T47D (cell line): ENCODE data around the gene TIAM1.
A peak's percentile ranks its signal among the peaks of the same experiment; 100 is the strongest.

ENCODE experiments used
- DNase-seq, 2 experiments: peaks; one replicate each; pipeline versions ENCODE4 v3.0.0 to v3.0.0-alpha.2; 2011 to 2012; ENCODE audit warnings: low read depth in 1 of 2, low spot score in 1 of 2
- JUND ChIP-seq: IDR thresholded peaks from 2 replicates; pipeline ENCODE4 v1.6.1; 2012; ENCODE audit warnings: low read depth
- in situ Hi-C: cut with HindIII; loops from 2 replicates; pipeline ENCODE4 v1.10.0; 2016; ENCODE audit warnings: low sequenced_read_pairs, low pct_unique_long_range_greater_than_20kb

TIAM1 gene

DNA sequence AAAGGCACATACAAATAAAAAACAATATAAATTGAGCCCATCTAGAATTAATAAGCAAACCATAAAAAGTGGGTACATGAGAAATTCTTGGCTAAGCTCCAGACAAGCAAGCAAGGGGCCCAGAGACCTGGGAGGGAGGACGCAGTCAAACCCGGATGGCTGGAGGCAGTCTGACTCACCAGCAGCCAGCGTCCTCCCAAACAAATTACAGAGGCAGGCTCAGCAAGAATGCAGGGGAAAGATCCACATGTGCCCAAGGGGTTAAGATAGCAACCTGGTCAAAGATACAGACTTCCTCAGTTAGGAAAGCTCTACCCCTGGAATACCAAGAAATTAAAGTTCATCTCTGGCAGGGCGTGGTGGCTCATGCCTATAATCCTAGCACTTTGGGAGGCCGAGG, 7.4 kb upstream of the TIAM1 start:
- TF ChIP-seq JUND, result peak; percentile 38; the same call in 1 of the 2 replicates
- DNase-seq, result peak in 1 of 2 experiments; percentile 30
- in situ Hi-C loops, result no loop called here

DNA sequence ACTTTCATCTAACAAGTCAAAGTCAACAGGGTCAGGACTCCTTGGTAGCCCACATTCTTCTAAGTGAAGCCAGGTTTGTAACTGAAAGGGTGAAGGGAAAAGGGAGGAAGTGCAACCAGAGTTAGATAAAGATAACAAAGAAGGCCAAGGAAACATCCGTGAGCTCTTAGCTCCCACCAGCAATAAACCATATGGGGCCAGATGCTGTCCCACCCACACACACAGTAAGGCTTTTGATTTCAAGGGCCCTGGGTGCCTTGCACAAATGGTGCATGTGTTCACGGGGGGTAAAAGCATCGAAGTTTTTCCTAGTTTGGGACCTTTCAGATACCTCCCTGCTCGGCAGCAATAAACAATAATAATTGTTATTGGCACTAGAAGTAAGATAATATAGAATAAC, 5.1 kb upstream of the TIAM1 start:
- in situ Hi-C loops, result no loop called here
- no peak for TF ChIP-seq JUND
- DNase-seq, result no peak

DNA sequence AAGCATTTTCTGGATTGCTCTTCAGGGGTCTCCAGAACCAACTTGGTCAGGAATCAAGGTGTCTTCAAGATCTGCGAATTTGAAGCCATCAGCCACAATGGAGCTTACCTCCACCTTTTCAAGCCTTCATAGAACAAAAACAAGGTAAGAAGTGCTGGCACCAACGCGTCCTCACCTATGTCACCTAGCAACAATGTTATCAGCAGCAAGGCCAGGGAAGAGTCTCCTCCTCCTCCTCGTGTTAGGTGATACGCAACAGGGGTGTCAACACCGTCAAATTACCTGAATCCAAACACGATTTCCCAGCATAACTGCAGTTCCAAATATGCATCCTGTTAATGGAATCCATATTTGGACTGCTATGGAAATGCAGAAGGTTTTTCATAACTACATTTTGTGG, 4.1 kb upstream of the TIAM1 start:
- TF ChIP-seq JUND, result no peak
- no peak for DNase-seq
- in situ Hi-C loops, result no loop called here

DNA sequence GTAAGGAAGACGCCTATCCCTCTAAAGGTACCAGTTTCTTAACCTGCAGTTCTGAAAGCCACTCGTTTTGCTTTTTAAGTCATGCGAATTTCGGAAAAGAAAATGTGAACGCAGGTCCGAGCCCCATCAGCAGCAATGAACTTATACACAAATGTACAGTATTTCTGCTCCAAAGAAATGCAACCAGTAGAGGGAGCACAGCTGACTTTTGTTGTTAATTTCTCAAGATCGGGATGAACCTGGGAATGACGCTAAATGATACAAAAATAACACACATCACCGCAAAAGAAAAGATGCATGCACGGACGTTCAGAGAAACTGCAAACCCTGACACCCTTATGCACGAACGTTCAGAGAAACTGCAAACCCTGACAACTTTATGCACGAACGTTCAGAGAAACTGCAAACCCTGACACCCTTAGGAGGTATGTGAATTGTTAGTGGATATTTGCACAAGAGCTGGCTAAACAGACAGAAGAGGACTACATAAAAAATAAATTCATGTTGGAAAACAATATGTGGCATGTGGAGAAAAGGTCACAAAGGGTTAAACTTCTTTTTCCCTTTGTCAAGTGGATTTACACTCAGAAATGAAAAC, 3.5 kb upstream of the TIAM1 start:
- TF ChIP-seq JUND, result no peak
- in situ Hi-C loops, result no loop called here
- DNase-seq, result peak; percentile 34 to 74

DNA sequence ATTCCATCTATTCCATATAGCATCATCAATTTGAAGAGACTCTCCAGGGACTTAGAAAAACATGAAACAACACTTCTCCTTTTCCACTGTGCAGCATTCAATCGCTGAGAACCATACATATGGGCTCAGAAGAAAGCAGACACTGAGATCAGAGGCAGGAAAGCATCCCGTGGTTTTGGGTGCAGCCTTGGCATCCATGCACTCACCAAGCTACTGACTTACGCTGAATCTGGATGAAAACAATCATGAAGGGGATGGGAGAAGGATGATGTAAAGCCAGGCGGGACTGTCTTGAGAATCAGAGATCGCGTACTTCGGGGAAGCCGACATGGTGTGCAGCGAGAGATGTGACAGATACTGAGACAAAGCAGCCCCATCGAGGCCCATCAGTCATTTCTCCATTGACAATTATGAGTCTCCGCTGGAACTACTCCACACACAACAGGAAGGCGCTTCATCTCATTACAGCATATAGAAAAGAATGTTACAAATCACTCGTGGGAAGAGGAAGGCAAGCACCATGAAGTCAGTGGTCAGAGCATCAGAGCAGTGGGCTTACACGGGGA, 2.3 kb upstream of the TIAM1 start:
- DNase-seq, result no peak
- no peak for TF ChIP-seq JUND
- in situ Hi-C loops, result no loop called here

DNA sequence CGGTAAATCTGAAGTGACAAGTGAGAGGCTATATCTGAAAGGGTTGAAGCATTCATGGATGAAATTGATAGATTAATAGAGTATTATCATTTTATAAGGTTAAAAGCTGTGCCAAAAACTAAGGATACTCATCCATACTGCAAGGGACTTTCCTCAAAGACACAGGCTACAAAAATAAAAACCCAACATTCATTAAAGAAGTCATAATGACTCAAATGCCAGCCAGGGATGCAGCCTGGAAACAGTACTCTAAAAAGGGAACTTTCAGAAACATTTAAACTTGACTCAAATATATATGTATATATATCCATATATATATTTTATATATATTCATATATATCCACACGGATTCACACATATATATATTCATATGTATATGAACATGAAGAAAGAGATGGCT, 1.1 kb upstream of the TIAM1 start:
- TF ChIP-seq JUND, result no peak
- in situ Hi-C loops, result no loop called here

DNA sequence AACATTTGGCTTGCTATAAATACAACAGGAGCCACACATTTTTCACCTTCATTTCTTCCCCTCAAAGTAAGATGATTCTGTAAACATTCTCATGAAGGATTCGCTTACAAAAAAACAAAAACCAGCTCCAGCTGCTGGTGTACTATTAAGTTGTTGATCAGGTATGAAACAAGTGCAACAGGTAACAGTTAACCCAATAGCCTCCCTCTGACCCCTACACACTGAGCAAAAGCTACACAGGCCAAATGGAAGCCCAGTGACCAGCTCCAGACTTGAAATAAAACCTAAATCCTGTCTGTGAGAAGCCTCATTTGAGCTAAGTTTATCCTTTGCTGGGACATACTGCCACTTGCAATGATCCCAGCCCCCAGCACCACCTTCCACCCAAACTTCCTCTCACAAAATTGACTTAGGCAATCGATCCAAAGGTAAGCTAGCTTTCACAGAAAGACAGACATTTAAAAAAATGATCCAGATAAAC, 991 bp downstream of the TIAM1 start:
- in situ Hi-C loops, result no loop called here
- TF ChIP-seq JUND, result no peak
- DNase-seq, result peak in 1 of 2 experiments; percentile 11

More for the DNA sequence above, 1.1 kb upstream of the TIAM1 start:
- no peak for DNase-seq

DNA sequence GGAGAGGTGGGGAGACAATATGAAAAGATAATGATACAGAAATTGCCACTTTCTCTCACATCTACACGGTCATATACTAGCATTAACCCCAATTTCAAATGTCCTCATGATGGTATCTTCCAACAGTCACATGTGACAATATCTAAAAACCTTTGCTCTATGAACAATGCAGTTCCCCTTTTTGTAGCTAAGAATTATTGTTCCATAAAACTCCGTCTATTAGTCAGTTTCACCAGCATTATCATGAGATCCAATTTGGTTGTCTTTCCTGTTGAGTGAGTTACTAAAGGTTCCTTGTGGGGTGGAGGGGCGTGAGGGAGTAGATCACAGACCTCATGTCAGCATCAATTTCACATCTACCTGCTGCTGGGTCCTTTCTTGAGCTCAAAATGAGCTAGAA, 1.7 kb downstream of the TIAM1 start:
- in situ Hi-C loops, result no loop called here
- no peak for DNase-seq
- no peak for TF ChIP-seq JUND

DNA sequence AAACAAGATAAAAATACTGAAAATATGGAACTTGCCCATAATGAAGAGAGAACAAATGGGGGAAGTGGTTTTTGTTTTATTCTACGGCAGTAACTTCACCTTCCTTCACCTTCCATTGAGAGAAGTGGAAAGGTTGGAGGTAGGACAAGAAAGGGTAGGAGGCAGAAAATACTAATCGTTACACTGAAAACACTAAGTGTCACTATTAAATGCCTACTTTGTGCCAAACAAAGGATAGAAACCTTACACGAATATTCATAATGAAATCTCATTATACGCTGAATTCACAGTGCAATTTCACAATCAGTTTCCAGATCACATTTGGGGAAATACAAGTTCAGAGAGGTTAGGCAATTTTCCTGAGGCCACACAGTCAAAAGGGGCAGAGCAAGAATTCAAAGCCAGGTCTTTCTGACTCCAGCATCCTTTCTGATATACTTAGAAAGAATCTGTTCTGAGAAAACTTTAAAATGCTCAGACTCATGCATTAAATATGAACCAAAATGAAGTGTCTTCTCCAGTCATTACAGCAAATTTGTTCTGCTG, 3.0 kb downstream of the TIAM1 start:
- in situ Hi-C loops, result no loop called here
- no peak for TF ChIP-seq JUND
- DNase-seq, result no peak

DNA sequence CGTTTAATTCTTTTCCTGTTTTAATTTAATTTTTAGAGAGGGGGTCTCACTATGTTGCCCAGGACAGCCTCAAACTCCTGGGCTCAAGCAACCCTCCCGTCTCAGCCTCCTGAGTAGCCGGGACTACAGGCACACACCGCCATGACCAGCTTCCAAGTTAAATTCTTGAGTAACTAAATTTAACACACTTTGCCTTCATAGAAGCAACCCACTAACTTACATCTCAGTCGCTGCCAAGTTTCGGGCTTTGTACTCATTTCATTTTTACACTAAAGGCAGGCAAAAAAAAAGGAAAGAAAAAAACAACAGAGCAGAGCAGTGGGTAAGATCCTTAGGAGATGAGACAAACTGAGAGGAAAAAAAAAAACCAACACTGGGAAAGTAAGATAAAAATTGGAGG, 3.5 kb downstream of the TIAM1 start:
- in situ Hi-C loops, result no loop called here

DNA sequence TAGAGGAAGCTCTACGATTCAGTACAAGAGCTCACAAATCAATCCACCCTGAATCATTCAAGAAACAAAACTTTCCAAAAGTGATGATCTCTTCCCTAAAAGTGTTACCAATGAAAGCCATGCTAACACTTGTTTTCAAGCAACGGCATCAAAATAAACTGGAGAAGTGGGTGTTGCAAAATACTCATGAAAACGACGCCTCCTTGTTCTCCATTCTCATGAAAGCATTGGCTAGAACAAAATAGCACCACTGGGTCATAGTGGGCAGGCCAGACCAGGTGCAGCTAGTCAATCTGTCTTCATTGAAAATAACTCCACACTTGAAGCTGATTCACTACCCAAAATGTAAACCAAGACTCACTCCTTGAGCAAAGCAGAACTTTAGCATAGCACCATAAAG, 4.3 kb downstream of the TIAM1 start:
- in situ Hi-C loops, result no loop called here
- DNase-seq, result no peak
- TF ChIP-seq JUND, result no peak

More for the DNA sequence above, 3.5 kb downstream of the TIAM1 start:
- DNase-seq, result no peak
- TF ChIP-seq JUND, result no peak

DNA sequence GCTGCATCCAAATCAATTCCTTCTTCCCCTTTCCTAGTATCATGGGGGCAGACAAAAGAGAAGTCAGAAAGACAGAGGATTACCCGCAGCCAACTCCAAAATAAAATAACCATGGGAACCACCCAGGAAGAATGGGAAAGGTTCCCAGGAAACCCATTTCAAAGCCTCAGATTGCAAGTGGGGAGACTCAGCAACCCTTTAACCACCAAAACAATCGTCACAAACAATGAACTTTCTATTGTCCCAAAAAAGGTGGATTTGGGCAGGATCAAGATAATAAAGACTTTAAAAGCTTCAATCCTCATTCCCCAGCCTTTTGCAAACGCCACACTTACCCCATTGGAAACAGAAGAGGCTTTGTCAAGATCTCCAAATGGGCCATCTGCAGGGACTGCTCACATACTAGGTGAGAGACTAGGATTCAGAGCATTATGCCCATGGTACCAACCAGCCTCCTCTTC, 5.1 kb downstream of the TIAM1 start:
- in situ Hi-C loops, result no loop called here
- DNase-seq, result no peak
- no peak for TF ChIP-seq JUND

DNA sequence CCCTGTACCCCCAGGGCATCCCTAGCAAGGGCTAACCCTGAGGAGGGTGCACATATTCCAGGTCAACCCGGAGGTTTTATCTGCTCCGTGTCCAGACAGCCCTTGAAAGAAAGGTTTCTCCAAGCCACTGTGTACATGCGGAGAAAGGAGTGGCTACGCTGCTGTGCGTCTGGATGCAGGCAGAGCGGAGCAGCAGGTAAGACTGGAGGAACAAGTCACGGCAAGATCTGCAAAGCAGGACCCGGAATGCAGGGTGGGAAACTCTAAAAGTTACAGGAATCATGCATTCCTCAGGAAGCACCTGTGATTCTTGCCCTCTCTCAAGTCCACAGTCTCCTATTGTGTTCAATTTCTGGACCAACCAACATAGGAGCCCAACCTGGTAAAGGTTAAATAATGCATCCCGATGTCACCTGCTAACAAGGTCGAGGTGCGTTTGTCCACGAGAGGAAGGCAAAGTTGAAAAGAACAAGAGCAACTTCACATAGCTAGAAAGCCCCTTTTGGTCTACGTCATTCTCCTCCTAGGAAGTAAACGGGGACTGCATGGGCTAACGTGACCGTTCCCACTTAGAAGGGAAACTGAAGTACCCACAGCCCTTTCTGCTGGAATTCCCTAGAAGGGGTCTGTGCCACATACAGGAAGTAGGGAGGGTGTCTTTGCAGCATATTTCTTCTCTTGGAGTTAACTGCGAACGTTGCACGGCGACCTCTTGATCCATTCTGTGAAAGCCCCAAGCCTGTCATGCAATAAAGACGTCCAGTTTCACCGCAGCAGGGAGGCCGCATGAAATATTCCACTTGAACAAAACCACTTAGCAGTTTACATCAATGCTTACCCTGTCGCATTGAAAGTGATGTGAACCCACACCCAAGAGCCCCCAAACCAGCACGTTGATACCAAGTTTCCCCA, 5.8 kb downstream of the TIAM1 start:
- in situ Hi-C loops, result no loop called here
- TF ChIP-seq JUND, result no peak
- DNase-seq, result peak in 1 of 2 experiments; percentile 41
